Subcutaneous abdominal adipose tissue (tissue), 5 donors: Measurements from ENCODE around the gene LRTM1.

ENCODE experiments used
- H3K27ac ChIP-seq: one replicate; pipeline ENCODE4 v1.7.0; 2013; ENCODE audit warnings: low read depth, mild to moderate bottlenecking, inconsistent platforms, low read length, moderate library complexity
- H3K27me3 ChIP-seq, 5 donors: one replicate each; pipeline ENCODE4 v1.7.0; 2013; ENCODE audit warnings: low read length in 5 of 5, inconsistent platforms in 1 of 5; ENCODE audit not compliant: control insufficient read depth in 5 of 5, insufficient read depth in 4 of 5
- H3K36me3 ChIP-seq, 5 donors: one replicate each; pipeline ENCODE4 v1.7.0; 2013; ENCODE audit warnings: low read length in 5 of 5; ENCODE audit not compliant: control insufficient read depth in 5 of 5, insufficient read depth in 5 of 5
- H3K4me1 ChIP-seq, 5 donors: one replicate each; pipeline ENCODE4 v1.7.0; 2013; ENCODE audit warnings: low read length in 5 of 5, mild to moderate bottlenecking in 3 of 5, moderate library complexity in 1 of 5; ENCODE audit not compliant: control insufficient read depth in 5 of 5, insufficient read depth in 5 of 5
- H3K4me3 ChIP-seq, 5 donors: one replicate each; pipeline ENCODE4 v1.7.0; 2013; ENCODE audit warnings: low read length in 5 of 5, low read depth in 1 of 5
- H3K9ac ChIP-seq, 5 donors: one replicate each; pipeline ENCODE4 v1.7.0; 2013; ENCODE audit warnings: low read length in 5 of 5, mild to moderate bottlenecking in 4 of 5, moderate library complexity in 3 of 5
- H3K9me3 ChIP-seq, 5 donors: one replicate each; pipeline ENCODE4 v1.7.0; 2013; ENCODE audit warnings: low read length in 5 of 5; ENCODE audit not compliant: control insufficient read depth in 5 of 5
- donor health status: healthy.
- donor health status: healthy.
- donor health status: healthy.
- donor health status: healthy.
- donor health status: healthy.

LRTM1 gene

GRCh38 chr3:54917174-54917573 lies 10.7 kb downstream of the LRTM1 start:
- Histone ChIP-seq H3K9me3 (peaks cover 0 to 4% (median 3%) of the 10 kb centered on the region in 5 donors), H3K27ac (no peak overlapping the region), H3K9ac (no peak overlapping the region), H3K36me3 (no peaks in the 10 kb centered on the region), H3K27me3 (no peaks in the 10 kb centered on the region), H3K4me1 (no peaks in the 10 kb centered on the region), H3K4me3 (no peak overlapping the region)

DNA sequence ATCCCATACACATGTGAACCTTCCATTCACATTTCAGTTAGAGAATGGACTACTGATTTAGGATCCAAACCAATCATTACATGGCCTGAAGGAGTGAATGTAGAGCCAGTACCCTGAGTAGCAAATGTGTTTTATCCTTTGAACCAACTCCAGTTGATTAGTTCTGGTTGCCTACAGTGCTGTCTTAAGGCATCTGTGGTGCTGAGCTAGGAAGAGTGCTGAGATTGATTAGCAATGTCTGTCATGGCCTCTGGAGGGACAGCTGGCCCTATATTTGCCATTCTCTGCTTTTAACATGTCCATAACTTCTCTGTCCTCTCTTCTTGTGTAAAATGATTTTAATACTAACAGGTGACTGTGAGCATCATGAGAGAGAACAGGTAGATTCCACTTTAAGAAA lies 11.1 kb downstream of the LRTM1 start:
- H3K27ac ChIP-seq: no peak overlapping the region
- peaks cover 3 to 8% (median 6%) of the 10 kb centered on the region in 5 donors for H3K9me3 ChIP-seq
- H3K27me3 ChIP-seq: no peaks in the 10 kb centered on the region
- H3K4me3 ChIP-seq: no peak overlapping the region
- H3K9ac ChIP-seq: no peak overlapping the region
- no peaks in the 10 kb centered on the region for H3K36me3 ChIP-seq
- no peaks in the 10 kb centered on the region for H3K4me1 ChIP-seq

- no peak overlapping the region for H3K4me3 ChIP-seq
- no peaks in the 10 kb centered on the region for H3K4me1 ChIP-seq
- no peak overlapping the region for H3K9ac ChIP-seq
- H3K27ac ChIP-seq: no peak overlapping the region
- H3K27me3 ChIP-seq: no peaks in the 10 kb centered on the region
- H3K9me3 ChIP-seq: peaks cover 4 to 9% (median 7%) of the 10 kb centered on the region in 5 donors
- no peaks in the 10 kb centered on the region for H3K36me3 ChIP-seq
Measured at GRCh38 chr3:54915976-54916375, 11.9 kb downstream of the LRTM1 start.

- Histone ChIP-seq H3K9me3 (peaks cover 4 to 9% (median 7%) of the 10 kb centered on the region in 5 donors), H3K27ac (no peak overlapping the region), H3K4me3 (no peak overlapping the region), H3K27me3 (no peaks in the 10 kb centered on the region), H3K4me1 (no peaks in the 10 kb centered on the region), H3K9ac (no peak overlapping the region), H3K36me3 (no peaks in the 10 kb centered on the region)
Measured at GRCh38 chr3:54915181-54915580, 12.7 kb downstream of the LRTM1 start.

- Histone ChIP-seq H3K36me3 (no peaks in the 10 kb centered on the region), H3K4me3 (no peak overlapping the region), H3K4me1 (no peaks in the 10 kb centered on the region), H3K9me3 (peaks cover 4 to 9% (median 7%) of the 10 kb centered on the region in 5 donors), H3K27ac (no peak overlapping the region), H3K27me3 (no peaks in the 10 kb centered on the region), H3K9ac (no peak overlapping the region)
Measured at GRCh38 chr3:54914180-54914579, 13.7 kb downstream of the LRTM1 start.

GRCh38 chr3:54909191-54909590 lies 18.7 kb downstream of the LRTM1 start:
- H3K27me3 ChIP-seq: no peaks in the 10 kb centered on the region
- H3K27ac ChIP-seq: no peak overlapping the region
- no peaks in the 10 kb centered on the region for H3K36me3 ChIP-seq
- peaks cover 4 to 9% (median 7%) of the 10 kb centered on the region in 5 donors for H3K9me3 ChIP-seq
- H3K4me1 ChIP-seq: no peaks in the 10 kb centered on the region
- no peak overlapping the region for H3K9ac ChIP-seq
- H3K4me3 ChIP-seq: no peak overlapping the region

- Histone ChIP-seq H3K36me3 (no peaks in the 10 kb centered on the region), H3K9me3 (peaks cover under 1 to 2% (median 1%) of the 10 kb centered on the region in 5 donors), H3K9ac (no peak overlapping the region), H3K27me3 (no peaks in the 10 kb centered on the region), H3K4me3 (no peak overlapping the region), H3K27ac (no peak overlapping the region), H3K4me1 (no peaks in the 10 kb centered on the region)
Measured at GRCh38 chr3:54906763-54907162, 21.1 kb downstream of the LRTM1 start.

GRCh38 chr3:54905920-54906319 lies 21.9 kb downstream of the LRTM1 start:
- Histone ChIP-seq H3K36me3 (no peaks in the 10 kb centered on the region), H3K4me1 (peaks cover 0 to 6% (median 0%) of the 10 kb centered on the region in 5 donors), H3K4me3 (no peak overlapping the region), H3K9ac (no peak overlapping the region), H3K27ac (no peak overlapping the region), H3K9me3 (no peaks in the 10 kb centered on the region), H3K27me3 (no peaks in the 10 kb centered on the region)

DNA sequence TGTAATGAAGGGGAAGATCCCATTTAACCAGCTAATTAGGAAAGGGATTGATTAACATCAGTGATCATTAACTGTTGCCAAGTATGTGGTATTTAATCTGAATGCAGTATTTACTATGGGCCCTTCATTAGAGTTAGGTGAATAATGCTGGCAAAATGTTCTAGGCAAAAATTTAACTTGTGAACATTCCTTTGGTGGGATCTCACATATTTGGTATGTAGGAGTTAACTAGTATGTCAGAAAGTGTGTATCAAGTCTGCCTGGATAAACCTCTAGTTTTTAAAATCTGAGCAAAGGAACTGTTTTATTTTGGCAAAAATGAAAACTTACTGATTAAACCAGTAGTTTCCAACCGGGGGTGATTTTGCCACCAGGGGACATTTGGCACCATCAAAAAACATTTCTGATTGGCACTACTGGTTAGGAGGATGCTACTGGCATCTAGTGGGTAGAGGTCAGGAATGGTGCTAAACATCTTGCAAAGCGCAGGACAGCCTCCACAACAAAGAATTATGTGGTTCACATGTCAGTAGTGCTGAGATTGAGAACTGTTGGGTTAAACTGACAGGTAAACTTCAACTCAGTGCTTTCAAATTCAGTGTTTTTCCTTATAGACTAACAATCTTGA lies 22.5 kb downstream of the LRTM1 start:
- Histone ChIP-seq H3K9ac (no peak overlapping the region), H3K36me3 (no peaks in the 10 kb centered on the region), H3K4me1 (peaks cover 0 to 9% (median 0%) of the 10 kb centered on the region in 5 donors), H3K27ac (no peak overlapping the region), H3K27me3 (no peaks in the 10 kb centered on the region), H3K4me3 (no peak overlapping the region), H3K9me3 (no peaks in the 10 kb centered on the region)

GRCh38 chr3:54901906-54902685 lies 25.8 kb downstream of the LRTM1 start:
- Histone ChIP-seq H3K36me3 (no peaks in the 10 kb centered on the region), H3K27ac (no peak overlapping the region)

More at GRCh38 chr3:54901906-54902685, 25.8 kb downstream of the LRTM1 start:
- H3K9me3 ChIP-seq: no peaks in the 10 kb centered on the region
- no peaks in the 10 kb centered on the region for H3K27me3 ChIP-seq
- H3K4me3 ChIP-seq: no peak overlapping the region
- peaks cover 0 to 9% (median 0%) of the 10 kb centered on the region in 5 donors for H3K4me1 ChIP-seq
- H3K9ac ChIP-seq: no peak overlapping the region
